Naive B cell (primary cell): ENCODE data around the gene N4BP2L2. TPM values are rescaled to one million over a fixed set of nuclear protein-coding genes. Genes with fewer than 3 reads are reported as not detected.

Experiments
- ATAC-seq, 2 donors: fragments of 150-1000 bp; cut with Tn5 transposase; 2 replicates each; pipeline ENCODE4 v1.10.0; 2021; ENCODE audit warnings: low read depth in 2 of 2, mild to moderate bottlenecking in 2 of 2, moderate library complexity in 2 of 2
- DNase-seq: peaks from one replicate; pipeline ENCODE4 v3.0.0; 2022
- H3K27ac Mint-ChIP-seq, 6 donors: one replicate each; pipeline ENCODE4 v1.8.0; 2020 to 2022; ENCODE audit warnings: mild to moderate bottlenecking in 6 of 6, mixed read lengths in 6 of 6, moderate library complexity in 5 of 6, inconsistent platforms in 2 of 6
- H3K27me3 Mint-ChIP-seq, 3 donors: one replicate each; pipeline ENCODE4 v1.8.0; 2021 to 2022; ENCODE audit warnings: mixed read lengths in 3 of 3, mild to moderate bottlenecking in 1 of 3
- H3K36me3 Mint-ChIP-seq, 2 donors: one replicate each; pipeline ENCODE4 v1.8.0; 2020 to 2022; ENCODE audit warnings: mixed read lengths in 2 of 2, inconsistent platforms in 1 of 2, mild to moderate bottlenecking in 1 of 2
- H3K4me1 Mint-ChIP-seq, 3 donors: one replicate each; pipeline ENCODE4 v1.8.0; 2020 to 2022; ENCODE audit warnings: mixed read lengths in 3 of 3, inconsistent platforms in 1 of 3, mild to moderate bottlenecking in 1 of 3, moderate library complexity in 1 of 3
- H3K4me3 Mint-ChIP-seq, 8 donors: one replicate each; pipeline ENCODE4 v1.8.0; 2020 to 2022; ENCODE audit warnings: mild to moderate bottlenecking in 8 of 8, mixed read lengths in 8 of 8, moderate library complexity in 8 of 8, inconsistent platforms in 2 of 8
- H3K9me3 Mint-ChIP-seq, 7 donors: one replicate each; pipeline ENCODE4 v1.8.0; 2020 to 2022; ENCODE audit warnings: mixed read lengths in 7 of 7, mild to moderate bottlenecking in 5 of 7, inconsistent platforms in 2 of 7, moderate library complexity in 1 of 7
- polyA plus RNA-seq, 6 donors: library from polyadenylated mRNA; unstranded; fragments of 300-500 nt; fragmentation: Illumina TruSeq; gene quantifications; one replicate each; pipeline ENCODE4 v1.2.3, GENCODE V29; 2021; ENCODE audit warnings: low read depth in 6 of 6

Gene N4BP2L2
- polyA plus RNA-seq, 6 donors from 2014 or later = 164 to 230 (median 195) TPM

GRCh38 chr13:32446220-32446619 lies 92.4 kb downstream of the N4BP2L2 start:
- peaks cover 0 to 7% of the 10 kb centered on the region in 2 donors for H3K36me3 Mint-ChIP-seq
- H3K4me3 Mint-ChIP-seq = no peak overlapping the region
- peaks cover 10 to 17% (median 12%) of the 10 kb centered on the region in 3 donors for H3K4me1 Mint-ChIP-seq
- H3K27ac Mint-ChIP-seq = no peak overlapping the region
- peaks cover 0 to 4% (median 2%) of the 10 kb centered on the region in 7 donors for H3K9me3 Mint-ChIP-seq
- H3K27me3 Mint-ChIP-seq = no peaks in the 10 kb centered on the region
- no peak for DNase-seq
- no peak for ATAC-seq

GRCh38 chr13:32445461-32445860 lies 93.1 kb downstream of the N4BP2L2 start:
- ATAC-seq = no peak
- no peaks in the 10 kb centered on the region for H3K36me3 Mint-ChIP-seq
- H3K27ac Mint-ChIP-seq = no peak overlapping the region
- DNase-seq = no peak
- no peak overlapping the region for H3K4me3 Mint-ChIP-seq
- H3K4me1 Mint-ChIP-seq = peaks cover 10 to 17% (median 12%) of the 10 kb centered on the region in 3 donors
- H3K27me3 Mint-ChIP-seq = no peaks in the 10 kb centered on the region
- no peaks in the 10 kb centered on the region for H3K9me3 Mint-ChIP-seq

- Mint-ChIP-seq H3K27me3 (no peaks in the 10 kb centered on the region), H3K27ac (peak overlapping the region in 5 of 6 donors; percentile 38 to 91 (median 58)), H3K4me3 (peak overlapping the region in 2 of 8 donors; percentile 3 to 61), H3K36me3 (no peaks in the 10 kb centered on the region), H3K4me1 (peaks cover 10 to 17% (median 12%) of the 10 kb centered on the region in 3 donors), H3K9me3 (no peaks in the 10 kb centered on the region)
- peak; percentile 41 for DNase-seq
- ATAC-seq = peak; percentile 84 to 85
These were observed 95.5 kb downstream of the N4BP2L2 start for GRCh38 chr13:32443111-32443510.

DNA sequence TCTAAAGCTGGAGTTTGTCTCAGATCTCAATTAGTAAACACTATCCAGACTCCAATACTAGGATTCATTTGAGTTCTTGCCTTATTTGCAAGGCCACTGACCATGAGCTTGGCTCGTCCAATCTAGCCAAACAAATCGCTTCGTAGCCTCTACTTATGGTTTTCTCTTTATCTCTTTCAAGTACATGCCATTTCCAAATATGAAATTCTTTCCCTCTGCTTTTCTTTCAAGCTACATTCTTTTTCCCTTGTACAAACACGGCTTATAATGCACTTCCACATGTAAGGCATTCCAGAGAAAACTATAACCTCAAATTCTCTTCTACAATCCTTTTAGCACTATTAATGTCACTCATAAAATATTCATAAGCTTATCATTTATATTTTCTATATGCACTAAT lies 99.7 kb downstream of the N4BP2L2 start:
- DNase-seq (no peak), ATAC-seq (no peak)
- no peaks in the 10 kb centered on the region for H3K27me3 Mint-ChIP-seq
- no peak overlapping the region for H3K4me3 Mint-ChIP-seq
- H3K4me1 Mint-ChIP-seq = peaks cover 8 to 12% (median 9%) of the 10 kb centered on the region in 3 donors
- peaks cover 0 to 5% of the 10 kb centered on the region in 2 donors for H3K36me3 Mint-ChIP-seq
- H3K27ac Mint-ChIP-seq = no peak overlapping the region
- no peaks in the 10 kb centered on the region for H3K9me3 Mint-ChIP-seq

DNA sequence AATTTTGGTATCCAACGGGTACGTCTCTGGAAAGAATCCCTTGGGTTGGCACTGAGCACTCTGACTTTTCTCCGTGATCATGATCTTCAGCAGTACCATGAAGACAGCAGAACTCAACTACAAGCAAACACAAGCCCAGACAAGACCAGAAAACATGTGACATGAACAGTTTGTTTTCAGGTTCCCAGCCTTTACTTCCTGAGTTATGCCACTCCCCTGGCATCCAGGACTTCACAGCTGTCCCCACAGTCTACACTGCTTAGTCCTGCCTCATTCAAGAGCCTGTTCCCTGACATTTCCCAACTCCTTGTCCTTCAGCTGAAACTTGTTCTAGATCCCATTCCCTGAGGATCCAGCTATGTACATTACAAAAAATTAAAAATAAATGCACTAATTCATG lies 105.7 kb downstream of the N4BP2L2 start:
- Mint-ChIP-seq H3K36me3 (peaks cover 0 to 5% of the 10 kb centered on the region in 2 donors), H3K27ac (no peak overlapping the region), H3K4me3 (no peak overlapping the region), H3K9me3 (no peaks in the 10 kb centered on the region), H3K4me1 (peaks cover 13 to 20% (median 14%) of the 10 kb centered on the region in 3 donors), H3K27me3 (no peaks in the 10 kb centered on the region)
- ATAC-seq (no peak), DNase-seq (no peak)

DNA sequence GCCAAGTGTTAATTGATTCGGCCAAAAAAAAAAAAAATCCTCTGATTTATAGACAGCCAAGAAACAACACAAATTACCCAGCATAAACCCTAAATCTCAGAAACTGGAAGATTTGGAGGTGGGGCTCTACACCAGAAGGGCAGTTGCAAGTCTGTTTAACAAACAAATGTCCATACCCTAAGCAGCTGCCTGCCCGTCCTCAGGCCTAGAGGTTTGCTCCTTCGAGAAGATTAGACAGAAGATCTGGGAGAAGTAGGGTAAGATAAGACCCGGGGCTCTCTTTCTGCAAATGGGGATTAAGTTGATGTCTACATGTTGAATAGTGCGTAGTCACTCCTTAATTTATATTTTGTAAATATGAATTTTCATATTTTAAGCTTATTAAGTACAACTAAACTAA lies 107.2 kb downstream of the N4BP2L2 start:
- Mint-ChIP-seq H3K9me3 (no peaks in the 10 kb centered on the region), H3K36me3 (peaks cover 5 to 6% of the 10 kb centered on the region in 2 donors), H3K27me3 (no peaks in the 10 kb centered on the region), H3K4me3 (no peak overlapping the region), H3K27ac (peak overlapping the region in 1 of 6 donors; percentile 30), H3K4me1 (peaks cover 18 to 26% (median 18%) of the 10 kb centered on the region in 3 donors)
- no peak for ATAC-seq
- no peak for DNase-seq

GRCh38 chr13:32430018-32430747 lies 108.4 kb downstream of the N4BP2L2 start:
- H3K36me3 Mint-ChIP-seq = peaks cover 0 to 8% of the 10 kb centered on the region in 2 donors
- ATAC-seq = no peak
- peaks cover 28 to 36% (median 30%) of the 10 kb centered on the region in 3 donors for H3K4me1 Mint-ChIP-seq
- DNase-seq = no peak
- no peaks in the 10 kb centered on the region for H3K9me3 Mint-ChIP-seq
- peak overlapping the region; percentile 1 to 100 (median 80) for H3K27ac Mint-ChIP-seq
- no peaks in the 10 kb centered on the region for H3K27me3 Mint-ChIP-seq
- peak overlapping the region in 4 of 8 donors; percentile 11 to 48 (median 31) for H3K4me3 Mint-ChIP-seq

- Mint-ChIP-seq H3K27me3 (no peaks in the 10 kb centered on the region), H3K4me3 (peak overlapping the region in 3 of 8 donors; percentile 25 to 97 (median 90)), H3K9me3 (no peaks in the 10 kb centered on the region), H3K36me3 (peaks cover 0 to 8% of the 10 kb centered on the region in 2 donors), H3K27ac (peak overlapping the region in 3 of 6 donors; percentile 39 to 100 (median 99)), H3K4me1 (peaks cover 31 to 39% (median 35%) of the 10 kb centered on the region in 3 donors)
- ATAC-seq (no peak), DNase-seq (no peak)
These were observed 109.1 kb downstream of the N4BP2L2 start for GRCh38 chr13:32429433-32429909.

GRCh38 chr13:32428581-32429432 lies 109.8 kb downstream of the N4BP2L2 start:
- Mint-ChIP-seq H3K36me3 (peaks cover 0 to 8% of the 10 kb centered on the region in 2 donors), H3K4me1 (peaks cover 37 to 45% (median 41%) of the 10 kb centered on the region in 3 donors), H3K4me3 (peak overlapping the region; percentile 90 to 99 (median 95)), H3K27me3 (no peaks in the 10 kb centered on the region), H3K9me3 (no peaks in the 10 kb centered on the region), H3K27ac (peak overlapping the region; percentile 97 to 100 (median 98))
- ATAC-seq (peak; percentile 19 to 24), DNase-seq (peak; percentile 56)

DNA sequence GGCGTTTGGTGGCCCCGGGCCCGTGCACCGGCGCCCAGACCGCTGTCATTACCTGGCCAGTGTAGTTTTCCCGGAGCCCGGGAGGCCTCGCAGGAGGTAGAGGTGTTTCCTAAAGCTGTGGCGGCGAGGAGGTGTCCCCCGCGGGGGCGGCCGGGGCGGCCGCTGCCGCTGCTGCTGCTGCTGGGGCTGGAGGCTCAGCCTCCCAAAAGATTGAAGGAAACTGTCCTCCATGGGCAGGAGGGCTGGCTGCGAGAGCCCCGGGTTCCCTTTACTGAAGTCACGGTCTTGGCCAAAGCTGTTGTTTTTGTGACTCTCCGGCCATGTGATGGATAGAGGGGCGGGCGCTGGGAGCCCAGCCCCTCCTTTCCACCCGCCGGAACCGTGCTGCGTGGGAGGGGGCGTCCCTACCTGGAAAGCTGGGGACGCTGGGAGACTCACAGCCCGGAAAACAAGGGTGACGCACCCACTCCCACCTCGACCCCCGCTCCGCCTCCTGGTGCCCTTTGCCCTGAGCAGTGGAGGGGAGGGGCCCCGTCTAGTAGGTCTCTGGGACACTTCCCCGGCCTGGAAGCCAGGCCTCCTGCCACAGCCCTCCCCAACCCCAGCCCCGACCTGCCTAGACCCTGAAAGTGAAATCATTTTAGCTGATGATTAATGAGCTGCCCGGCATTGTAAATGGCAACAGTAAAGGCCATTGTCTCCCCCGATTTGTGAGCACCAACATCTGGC lies 110.6 kb downstream of the N4BP2L2 start, which contains the start of gene N4BP2L1:
TSS of gene N4BP2L1 (minus strand) at position 279 of the 729 bp plus-strand sequence. CDS start at position 231, 48 bp downstream.
- Mint-ChIP-seq H3K4me1 (peaks cover 43 to 53% (median 45%) of the 10 kb centered on the region in 3 donors), H3K4me3 (peak within 1 kb of the TSS; percentile 94 to 99 (median 97)), H3K9me3 (no peaks in the 10 kb centered on the region), H3K36me3 (peaks cover 4 to 8% of the 10 kb centered on the region in 2 donors), H3K27me3 (no peaks in the 10 kb centered on the region), H3K27ac (peak within 1 kb of the TSS; percentile 97 to 100 (median 98))
- DNase-seq (peak; percentile 89), ATAC-seq (peak; percentile 66 to 69)

DNA sequence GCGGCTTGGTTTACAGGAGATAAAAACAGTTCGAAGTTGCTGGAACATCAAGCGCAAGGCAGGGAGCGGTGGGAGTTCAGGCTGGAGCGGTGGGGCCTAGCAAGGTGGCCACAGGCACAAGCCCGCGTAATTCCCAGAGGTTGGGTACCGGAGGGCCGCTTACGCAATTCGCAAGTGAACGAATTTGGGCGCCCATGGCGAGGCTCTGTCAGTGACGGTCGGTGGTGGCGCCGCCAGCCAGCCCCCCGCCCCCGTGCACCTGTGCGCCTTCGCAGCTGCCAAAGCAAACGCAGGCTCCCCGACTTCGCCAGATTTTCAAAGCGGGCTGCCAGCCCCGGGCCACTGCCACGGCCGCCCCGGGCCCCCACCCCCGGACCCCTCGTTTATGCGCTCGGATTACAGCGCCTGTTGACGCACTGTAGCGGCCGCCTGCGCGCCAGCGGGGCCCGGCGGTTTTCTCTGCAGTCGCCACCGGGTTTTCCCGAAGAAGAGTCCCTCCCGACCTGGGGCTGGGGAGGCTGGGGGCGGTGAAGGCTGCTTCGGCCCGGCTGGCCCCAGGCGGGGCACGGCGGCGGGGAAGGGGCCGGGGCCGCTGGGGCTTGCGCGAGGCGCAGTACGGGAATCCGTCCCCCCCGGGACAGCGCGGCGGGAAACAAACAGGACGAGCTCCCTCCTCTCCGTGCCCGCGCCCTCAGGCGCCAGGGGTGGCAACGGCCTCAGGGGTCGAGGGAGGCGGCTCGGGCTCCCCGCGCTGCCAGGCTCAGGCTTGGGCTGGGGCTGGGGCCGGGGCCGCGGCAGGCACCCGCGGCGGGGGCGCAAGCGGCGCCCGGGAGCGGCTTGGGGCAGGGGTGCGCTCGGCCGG lies 111.4 kb downstream of the N4BP2L2 start:
- H3K4me3 Mint-ChIP-seq = peak overlapping the region; percentile 94 to 99 (median 96)
- H3K36me3 Mint-ChIP-seq = peaks cover 4 to 8% of the 10 kb centered on the region in 2 donors
- no peaks in the 10 kb centered on the region for H3K27me3 Mint-ChIP-seq
- no peaks in the 10 kb centered on the region for H3K9me3 Mint-ChIP-seq
- peaks cover 47 to 61% (median 49%) of the 10 kb centered on the region in 3 donors for H3K4me1 Mint-ChIP-seq
- peak; percentile 32 to 40 for ATAC-seq
- H3K27ac Mint-ChIP-seq = peak overlapping the region; percentile 95 to 100 (median 98)
- peak; percentile 74 for DNase-seq
